Measurements from ENCODE around the gene FOXD1.

Gene FOXD1

DNA sequence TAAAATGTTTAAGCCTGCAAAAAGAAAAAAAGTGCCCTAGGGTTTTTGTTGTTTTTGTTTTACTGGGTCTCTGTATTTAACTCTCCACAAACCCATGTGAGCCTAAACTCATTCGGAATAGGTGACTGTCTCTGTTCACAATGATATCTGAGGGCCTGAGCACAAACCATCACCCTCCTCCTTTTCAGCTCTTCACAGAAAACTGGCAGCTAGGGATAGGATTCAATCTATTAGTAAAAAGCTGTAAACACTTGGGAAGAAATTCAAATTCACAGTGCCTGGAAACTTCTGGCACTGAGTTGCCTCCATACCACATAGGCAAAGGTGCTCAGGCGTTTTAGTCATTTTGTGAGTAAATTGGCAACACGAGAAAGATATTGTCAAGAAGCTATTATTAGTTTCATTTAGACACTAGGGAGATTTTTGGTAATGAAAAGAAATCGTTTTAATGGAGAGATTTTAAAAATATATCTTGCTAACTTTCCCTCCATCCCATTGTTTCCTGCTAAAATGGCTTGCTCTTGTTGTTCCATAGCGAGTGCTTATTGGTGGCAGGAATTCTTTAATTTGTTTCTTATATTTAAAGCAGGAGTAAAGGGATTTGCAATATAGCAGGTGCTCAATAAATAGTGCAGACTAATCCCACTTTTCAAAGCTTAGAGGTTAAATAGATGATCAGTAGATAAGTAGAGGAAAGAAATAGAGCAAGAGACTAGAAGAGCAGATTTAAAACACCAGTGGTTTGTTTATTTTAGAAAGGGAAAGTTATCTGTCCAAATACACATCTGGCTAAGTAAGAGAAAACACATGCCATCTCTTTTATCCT is 9.7 kb downstream of the FOXD1 start:
- no peak for DNase-seq

DNA sequence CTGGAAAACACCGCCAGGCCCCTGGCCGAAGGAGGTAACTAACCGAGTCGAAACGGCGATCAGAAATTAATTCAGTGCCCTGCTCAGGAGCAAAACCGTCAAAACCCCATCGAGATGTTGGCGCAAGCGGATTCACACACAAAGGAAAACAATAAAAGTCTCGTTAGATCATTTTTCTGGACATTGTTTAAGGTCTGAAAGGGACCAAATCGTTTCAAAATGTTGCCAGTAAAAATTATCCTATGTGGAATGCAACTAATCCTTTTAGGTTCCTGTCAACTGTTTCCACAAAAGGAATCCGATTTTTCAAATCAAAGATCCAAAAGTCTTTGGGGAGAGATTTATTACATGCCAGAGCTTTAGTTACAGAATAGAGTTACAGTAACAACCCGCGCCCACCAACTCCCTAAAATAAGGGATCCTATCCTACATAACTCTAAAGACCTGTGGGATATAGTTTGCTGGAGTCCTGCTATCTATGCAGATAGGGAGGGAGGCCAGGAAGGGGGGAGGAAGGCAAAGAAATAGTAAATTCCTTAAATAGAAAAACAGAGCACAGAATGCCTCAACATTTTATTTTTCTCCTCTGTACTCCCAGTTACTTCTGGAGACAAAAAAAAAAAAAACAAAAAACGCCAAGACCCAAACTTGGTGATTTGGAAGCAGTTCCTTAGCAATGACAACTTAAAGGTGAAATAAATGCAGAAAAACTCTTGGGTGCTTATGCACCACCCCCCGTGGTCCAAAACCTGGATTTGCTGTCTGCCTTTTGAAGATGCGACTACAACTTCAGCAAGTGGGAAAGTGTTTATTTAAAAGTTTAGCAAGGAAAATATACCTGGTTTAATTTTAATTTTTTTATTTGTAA is 10.6 kb downstream of the FOXD1 start:
- no peak for DNase-seq

DNA sequence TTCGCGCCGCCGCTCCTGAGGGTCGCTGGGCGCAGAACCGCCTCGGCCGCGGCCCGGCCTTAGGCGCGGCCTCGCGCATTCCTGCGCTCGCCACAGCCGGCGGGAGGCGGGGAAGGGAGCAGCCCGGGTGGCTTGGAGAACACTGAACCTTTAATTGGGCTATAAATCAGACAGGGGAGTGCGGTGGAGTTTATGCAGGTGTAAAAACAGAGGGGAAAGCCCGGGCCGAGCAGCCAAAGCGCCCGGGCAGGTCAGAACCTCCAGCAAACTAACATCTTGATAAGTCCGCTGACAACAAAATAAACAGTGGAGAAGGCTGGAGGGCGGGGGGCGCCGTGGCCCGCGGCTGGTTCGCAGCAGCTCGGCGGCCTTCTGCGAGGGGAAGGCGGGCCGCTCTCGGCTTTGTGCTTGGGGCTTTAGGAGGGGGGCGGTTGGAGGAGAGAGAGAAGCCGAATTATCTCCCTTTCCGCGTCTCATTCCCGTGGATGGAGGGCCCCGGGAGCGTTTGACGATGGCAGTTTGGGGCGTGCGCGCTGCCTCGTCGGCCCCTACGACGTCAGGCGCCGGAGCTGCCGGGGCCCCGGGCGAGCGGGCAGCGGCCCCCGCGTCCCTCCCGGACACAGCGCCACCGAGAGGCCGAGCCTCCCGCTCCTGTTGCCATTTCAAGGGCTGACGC is 11.3 kb downstream of the FOXD1 start:
- no peak for DNase-seq

DNA sequence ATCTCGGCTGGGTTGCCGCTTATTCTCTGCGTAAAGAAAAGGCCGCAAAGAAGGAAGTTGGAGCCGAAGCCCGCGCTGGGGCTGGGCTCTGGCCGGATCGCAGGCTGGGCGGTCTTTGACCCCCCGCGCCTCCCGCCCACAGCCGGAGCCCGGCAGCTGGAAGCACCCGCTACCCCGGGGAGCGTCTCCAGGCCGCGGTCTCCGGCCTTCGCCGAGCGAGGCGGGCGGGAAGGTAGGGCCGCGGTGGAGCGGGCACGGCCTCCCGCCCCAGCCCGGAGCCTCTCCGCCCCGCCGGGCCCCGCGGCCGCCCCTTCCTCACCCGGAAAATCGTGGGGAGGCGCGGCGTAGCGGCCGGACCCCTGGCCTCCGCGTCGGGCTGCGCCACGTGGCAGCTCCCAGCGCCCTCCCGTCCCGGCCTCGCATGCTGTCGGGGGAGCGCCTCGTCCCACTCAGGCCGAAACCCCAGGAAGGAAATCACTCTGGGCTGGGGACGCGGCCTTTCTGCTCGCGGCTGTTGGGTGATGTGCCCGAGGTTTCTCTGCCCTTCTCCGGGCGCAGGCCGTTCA is 12.0 kb downstream of the FOXD1 start:
- no peak for DNase-seq

DNA sequence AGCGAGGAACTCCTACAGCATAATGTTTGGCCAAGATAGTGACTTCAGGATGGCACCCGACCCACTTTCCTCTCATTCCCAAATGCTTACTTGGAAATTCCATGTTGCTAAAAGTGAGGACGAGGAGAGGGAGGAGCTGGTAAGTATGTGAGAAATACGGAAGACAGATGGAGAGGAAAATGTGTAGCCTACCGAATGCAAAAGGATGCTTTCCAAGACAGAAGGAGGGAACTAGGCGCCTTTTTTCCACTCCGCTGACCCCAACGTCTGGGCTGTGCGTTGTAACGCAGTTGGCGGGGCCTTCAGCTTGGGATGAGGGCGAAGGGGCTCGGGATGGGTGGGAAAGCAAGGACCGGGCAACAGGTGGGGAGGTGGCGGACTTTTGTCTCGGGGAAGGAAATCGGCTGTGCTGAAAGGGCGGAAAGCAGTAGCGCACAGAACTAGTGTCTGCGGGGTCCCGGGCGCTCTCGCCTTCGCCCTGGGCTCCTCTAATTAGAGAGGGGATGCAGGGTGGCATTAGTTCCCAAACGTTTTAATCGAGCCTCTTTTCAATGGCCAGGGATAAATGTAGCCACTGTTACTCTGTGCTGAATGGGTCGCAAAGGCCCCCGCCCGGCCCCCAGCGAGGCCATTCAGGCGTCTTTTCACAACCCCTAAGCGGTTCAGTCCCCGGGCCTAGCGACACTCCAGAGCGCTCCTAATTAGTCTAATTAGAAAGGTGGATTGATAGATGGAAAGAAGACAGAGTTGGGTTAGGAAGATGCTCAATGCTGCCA is 12.6 kb downstream of the FOXD1 start:
- DNase-seq, result no peak

DNA sequence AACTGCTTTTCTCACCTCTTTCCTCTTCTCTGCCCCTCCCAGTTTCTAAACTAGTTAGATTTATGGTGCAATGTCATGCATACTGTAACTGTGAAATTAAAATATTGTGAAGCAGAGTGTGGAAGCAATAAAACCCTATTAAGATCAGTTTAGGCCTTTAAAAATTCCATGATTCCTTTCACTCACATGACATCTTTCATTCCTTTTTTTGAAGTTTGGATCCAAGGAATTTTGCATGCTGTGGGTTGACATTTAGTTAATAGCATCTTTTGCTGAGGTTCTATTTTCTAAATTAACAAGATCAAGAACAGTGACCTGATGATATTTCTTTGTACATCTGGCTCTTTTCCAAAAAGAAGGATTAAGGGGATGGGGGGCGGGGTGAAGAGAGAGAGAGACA is 13.7 kb downstream of the FOXD1 start:
- no peak for DNase-seq

DNA sequence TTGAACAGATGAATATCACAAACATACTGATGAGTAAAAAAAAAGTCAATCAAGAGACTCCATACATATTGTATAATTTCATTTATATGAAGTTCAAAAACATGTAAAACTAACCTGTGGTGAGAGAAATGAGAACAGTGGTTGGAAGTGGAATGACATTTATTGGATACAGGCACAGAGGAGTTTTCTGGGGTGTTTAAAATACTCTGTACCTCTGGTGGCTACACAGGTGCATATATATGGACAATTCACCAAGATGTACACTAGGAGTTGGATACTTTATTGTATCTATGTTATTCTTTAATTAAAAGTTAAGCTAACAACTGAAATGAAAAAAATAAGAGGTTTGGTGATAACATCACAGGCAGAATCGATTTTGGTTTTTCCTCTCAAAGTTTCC is 14.1 kb downstream of the FOXD1 start:
- DNase-seq, result no peak

DNA sequence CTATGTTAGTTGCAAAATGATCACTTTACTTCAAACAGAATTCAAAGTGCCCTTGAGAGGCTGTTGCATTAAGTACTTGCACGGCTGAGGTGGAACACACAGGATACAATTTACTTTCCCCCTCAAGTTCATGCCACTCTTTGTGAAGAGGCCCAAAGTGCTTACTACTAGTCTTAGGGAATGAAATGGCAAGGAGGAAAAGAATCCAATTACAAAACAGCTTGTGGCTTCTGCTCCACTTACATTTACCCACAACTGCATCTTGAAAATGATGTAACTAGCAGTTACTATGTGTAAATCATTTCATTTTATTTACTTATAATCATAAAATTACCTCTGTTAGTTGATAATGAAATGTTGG is 14.6 kb downstream of the FOXD1 start:
- DNase-seq, result no peak

DNA sequence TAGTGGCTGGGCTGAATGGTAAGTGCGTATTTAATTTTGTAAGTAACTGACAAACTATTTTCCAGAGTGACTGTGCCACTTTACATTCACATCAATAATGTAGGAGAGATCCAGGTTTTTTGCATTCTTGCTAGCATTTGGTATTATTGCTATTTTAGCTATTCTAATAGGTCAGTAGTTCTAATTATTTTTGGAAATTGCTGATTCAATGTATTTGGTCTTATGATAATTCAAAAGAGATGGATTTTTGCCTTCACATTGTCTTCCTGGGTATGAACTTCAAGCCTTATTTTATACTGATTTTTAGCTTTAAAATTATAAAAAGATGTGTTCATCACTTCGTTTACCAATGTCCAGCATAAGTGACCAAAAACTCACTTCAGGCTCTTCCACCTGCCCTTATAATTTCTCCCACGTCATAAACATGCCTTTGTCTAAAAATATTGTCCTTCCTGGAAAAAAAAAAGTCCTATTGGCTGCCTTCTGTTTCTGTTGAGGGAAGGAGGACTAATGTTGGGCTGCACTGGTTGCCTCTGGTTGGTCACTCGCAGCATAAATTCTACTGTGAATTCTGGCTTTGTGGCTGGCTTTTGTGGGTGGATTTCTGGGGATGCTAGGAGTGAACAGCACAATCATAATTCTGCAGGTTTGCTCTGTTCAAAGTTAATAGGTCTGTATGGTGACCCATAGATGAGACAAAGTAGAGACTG is 15.2 kb downstream of the FOXD1 start:
- no peak for DNase-seq

DNA sequence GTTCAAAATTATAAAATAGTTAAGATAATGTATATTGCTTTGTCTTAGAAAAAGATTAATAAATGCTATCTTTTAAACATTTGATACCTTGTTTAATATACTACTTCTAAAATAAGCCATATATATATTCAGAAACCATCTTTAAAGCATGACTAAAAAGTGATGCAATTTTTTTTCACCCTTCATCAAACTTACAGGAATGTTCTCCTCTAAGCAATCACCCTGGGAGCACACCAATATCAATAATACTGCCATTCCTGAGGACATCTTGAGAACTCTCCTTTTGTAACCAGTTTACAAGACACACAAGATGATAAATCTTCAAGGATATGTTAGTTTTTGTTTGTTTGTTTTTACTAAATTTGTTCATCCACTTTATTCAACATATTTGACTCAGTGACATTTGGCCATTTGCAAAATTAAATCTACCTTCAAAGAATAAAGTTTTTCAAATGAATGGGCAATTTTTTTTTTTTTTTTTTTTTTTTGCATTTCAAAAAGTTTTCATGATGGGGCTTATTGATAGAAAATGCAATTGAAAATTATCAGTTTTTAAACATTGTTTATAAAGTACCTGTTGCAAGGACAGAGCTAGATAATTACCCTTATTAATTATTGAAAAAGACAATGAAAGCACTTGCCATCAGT is 17.2 kb downstream of the FOXD1 start:
- DNase-seq, result no peak

DNA sequence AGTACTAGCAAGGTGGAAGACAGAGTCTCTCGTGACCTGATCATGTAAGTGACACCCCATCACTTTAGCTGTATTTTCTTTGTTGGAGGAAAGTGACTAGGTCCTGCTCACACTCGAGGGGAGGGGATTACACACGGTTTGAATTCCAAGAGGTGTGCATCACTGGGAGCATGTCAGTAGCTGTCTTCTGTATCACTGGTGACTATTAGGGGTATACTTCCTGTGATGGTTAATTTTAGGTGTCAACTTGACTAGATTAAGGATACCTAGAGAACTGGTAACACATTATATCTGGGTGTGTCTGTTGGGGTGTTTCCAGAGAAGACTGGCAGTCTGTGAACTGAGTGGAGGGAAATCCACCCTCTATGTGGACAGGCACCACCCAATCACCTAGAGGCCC is 22.5 kb downstream of the FOXD1 start:
- DNase-seq, result no peak

DNA sequence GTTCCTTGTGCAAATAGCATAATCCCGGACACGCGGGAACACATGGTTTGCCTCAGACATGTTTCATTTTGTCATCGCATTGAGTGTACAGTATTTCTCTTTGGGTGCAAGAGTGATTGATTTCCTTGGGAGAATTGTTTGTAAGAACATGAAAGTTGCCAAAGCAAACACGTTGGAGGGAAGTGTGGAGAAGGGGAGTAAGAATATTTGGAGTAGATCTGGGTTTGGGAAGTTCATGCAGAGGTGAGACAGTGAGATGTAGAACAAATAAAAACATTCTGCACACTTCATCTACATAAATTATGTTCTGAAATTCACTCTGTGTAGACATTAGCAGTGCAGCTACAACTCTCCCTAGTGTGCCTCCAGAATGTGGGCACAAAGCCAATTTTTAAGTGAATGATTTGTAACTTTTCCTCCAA is 24.0 kb downstream of the FOXD1 start:
- no peak for DNase-seq

DNA sequence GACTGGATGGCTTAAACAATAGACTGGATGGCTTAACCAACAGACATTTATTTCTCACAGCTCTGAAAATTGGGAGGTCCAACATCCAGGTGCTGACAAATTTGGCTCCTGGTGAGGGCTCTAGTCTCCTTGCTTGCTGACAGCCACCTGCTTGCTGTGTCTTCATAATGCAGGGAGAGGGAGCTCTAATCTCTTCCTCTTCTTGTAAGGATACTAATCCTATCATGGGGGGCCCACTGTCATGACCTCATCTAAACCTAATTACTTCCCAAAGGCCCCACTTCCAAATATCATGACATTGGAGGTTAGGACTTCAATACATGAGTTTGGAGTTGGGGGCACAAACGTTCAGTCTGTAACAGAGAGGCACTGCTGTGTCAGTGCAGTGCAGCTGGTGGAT is 26.4 kb downstream of the FOXD1 start:
- no peak for DNase-seq

DNA sequence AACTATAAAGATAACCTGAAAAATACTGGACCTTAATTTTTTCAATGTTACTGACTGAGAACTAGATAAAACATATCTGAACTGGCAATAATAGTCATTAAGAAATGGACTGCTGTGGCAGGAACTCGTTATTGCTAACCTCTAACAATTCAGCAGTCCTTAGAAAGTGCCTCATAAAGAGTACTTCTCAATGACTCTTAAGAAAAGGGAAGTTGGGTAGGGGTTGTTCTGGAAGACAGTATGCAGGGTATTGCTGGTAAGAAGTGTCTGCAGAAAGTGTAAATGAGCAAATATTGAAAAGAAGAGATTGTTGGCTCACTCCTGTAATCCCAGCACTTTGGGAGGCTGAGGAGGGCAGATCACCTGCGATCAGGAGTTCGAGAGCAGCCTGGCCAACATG is 27.9 kb downstream of the FOXD1 start:
- DNase-seq, result no peak

DNA sequence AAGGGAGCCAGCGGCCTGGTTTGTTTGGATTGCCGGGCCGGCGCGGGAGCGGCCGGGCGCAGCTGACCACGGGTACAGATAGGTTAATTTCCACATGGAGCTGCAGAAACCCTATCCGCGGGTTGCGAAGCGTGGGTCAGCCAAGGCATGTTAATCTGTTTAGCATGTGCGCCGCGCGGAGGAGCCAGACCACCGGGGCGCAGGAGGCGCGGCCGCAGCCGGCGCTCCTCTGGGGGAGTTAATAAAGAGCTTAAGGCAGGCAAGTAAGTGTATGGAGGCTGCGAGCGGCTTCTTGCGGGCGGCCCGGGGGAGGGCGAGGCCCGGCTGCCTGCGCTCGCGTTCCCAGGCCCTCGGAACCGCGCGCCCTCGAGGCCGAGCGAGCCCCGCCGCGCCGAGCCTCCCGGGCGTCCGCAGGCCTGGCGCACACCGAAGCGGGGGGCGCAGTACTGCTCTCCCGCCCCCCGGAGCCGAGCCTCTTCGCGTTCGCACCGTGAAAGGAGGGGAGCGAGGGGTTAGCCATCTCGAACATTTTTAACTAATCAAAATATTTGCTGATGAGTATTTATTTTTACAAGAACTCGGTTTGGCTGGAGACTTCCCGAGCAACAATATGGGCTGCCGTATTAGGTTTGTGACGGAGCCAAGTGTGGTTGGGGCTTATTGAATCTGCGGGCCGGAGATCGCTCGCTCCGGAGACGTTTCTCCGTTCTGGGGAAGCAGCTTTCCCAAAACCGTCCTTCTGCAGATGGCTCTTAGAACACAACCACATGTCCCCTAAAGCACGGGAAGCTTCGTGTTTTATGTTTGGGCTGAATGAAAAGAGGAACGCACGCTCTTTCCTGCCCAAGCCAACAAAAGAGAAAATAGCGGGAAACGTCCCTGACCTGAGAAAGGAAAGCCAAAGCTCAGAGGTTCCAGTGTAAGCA is 28.8 kb downstream of the FOXD1 start:
- no peak for DNase-seq

DNA sequence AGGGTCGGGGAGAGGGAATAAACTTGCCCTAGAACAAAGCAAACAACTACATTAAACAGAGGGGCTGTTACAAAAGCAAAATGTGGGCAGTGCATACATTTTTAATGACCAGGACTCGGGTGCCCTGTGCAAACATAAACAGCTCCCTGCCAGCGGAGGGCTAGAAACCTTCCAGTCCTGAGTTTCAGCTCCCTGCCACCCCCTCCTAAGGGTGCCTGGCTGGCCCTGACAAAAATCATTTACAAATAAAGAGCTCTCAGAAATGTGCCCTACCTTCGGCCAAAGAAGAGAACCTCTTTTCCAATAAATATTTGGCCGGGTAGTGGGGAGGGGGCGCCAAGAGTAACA is 29.5 kb downstream of the FOXD1 start:
- no peak for DNase-seq

DNA sequence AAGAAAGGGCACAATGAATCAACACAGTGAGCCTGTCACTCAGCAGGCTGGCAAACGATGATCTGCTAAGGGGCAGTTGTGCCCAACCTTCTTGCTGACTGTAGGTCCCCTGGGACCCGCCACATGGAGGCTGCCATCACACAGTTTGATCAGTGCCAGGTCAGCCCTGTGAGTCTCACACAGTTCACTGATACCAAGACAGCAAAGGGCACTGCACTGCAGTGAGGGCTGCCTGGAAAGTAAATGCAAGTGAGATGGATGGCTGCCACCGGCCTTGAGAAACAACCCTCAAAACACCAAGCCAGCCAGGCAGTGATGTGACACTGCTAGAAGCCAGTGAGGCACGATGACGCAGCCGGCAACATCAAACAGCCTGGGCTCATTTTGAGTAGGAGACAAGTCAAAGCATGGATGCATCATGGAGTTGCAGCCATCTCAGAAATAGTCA is 30.3 kb downstream of the FOXD1 start:
- no peak for DNase-seq

DNA sequence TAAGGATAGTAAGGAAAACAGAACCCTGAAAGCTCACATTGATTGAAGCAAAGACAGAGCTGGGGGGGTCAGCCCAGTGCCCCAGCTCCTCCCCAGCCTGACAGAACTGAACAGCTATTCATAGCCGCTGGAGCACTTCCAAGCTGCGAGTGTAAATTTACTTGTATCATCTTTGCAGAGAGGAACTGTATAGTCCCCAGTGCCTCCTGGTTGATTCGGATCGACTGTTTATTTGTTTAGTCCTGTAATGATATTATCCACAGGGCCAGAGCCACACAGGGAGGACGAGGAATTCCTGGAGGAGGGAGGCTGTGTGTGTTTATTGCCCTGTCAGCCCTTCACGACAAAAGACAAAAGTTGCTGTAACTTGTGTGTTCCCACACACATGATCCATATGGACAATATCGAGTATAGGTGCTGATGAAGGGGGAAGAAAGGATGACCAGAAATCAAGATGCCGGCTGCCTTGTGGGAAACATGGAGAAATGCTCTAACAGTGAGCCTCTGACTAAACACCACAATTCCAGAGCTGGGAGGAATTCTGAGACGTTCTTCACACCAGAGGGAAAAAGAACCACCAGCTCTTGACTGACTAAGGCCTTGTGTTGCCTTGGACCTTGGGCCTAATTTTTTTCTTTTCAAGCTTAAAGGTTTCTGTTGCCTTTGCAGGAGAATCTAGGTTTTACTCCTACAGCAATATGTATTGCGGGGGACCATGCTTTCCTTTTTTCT is 31.1 kb downstream of the FOXD1 start:
- DNase-seq, result no peak

DNA sequence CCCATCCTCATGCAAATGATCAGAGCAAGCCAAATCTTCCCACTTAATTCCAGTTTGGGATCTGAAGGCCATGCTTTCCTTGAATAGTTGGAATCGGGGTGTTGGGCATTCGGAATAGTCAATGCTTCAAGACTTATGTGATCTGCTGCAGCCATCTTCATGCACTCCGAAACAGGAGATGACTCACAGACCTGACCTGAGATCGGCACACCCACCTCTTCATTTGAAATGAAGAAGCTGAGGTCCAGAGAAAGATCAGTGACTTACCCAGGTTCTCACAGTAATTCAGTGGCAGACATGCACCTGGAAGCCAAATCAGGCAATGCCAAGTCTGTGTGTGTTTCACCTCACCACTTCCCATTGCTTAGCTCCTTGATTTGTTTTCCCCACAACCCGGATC is 33.0 kb downstream of the FOXD1 start:
- no peak for DNase-seq

DNA sequence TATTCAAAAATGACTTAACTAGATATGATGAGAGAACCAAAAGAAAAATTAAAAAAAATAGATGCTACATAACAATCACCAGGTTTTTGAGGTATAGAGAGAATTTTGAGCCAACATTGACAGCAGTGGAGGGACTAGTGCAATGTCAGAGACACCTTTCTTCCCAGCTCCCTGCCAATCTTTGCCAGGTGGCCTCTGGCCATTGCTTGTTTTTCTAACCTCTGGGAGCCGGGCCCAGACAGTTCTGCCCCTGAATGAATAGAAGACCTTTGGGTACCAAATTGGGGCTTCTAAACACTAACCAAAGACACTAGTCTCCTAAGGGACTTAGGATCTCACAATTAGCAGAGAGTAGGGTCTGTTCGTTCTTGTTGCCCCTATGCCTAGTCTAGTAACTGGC is 33.4 kb downstream of the FOXD1 start:
- DNase-seq, result no peak
